ENCODE measurements around the gene WNT9A. TPM values are rescaled to one million over a fixed set of nuclear protein-coding genes. Genes with fewer than 3 reads are reported as not detected.

Gene WNT9A
- total RNA-seq, 3 donors from 2014 or later (not counting 1 experiment from before 2014, with no cell fraction given) = not detected

DNA sequence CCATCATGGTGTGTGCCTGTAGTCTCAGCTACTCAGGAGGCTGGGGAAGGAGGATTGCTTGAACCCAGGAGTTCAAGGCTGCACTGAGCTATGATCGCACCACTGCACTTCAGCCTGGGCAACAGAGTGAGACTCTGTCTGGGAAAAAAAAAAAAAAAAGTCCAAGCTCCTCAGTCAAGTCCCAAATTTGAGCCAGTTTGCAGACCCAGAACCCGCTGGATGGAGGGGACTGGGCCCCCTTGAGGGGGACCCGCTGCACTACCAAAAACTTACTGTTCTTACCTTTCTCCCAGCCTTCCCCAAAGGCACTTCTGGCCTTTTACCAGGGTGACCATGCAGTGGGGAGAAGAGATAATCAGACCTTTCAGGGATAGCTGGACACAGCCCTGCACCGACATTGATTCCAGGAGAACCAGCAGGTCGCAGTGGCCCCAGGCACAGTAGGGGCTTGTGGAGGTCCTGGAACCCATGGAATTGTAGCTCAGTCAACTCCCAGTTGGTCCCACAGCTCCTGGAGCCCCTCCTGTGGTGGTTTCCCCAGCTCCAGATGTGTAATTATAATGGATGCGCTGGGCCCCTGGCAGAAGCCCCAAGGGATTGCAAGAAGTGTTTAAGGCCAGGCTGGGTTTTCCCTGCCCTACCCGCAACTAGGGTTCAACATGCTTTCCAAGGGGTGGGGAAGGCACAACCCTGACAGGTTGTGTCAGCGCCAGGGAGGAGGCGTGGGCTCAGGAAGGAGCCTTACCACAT lies 4.1 kb upstream of the WNT9A start:
- WGBS (ENCODE audit: insufficient coverage) = 91% methylated on average over 9 of the region's 9 CpGs
- Histone ChIP-seq H3K4me1 (ENCODE audit: control insufficient read depth, insufficient read depth, low read length) (peaks cover 9% of the 10 kb centered on the region), H3K27me3 (ENCODE audit: control insufficient read depth, insufficient read depth, low read length) (peaks cover 14% of the 10 kb centered on the region), H3K4me3 (ENCODE audit: low read length) (no peak overlapping the region), H3K27ac (ENCODE audit: low read length) (no peak overlapping the region), H3K9me3 (ENCODE audit: control insufficient read depth, insufficient read depth, low read length) (no peaks in the 10 kb centered on the region), H3K36me3 (ENCODE audit: control insufficient read depth, insufficient read depth, low read length) (no peaks in the 10 kb centered on the region)
- peaks cover 0 to 7% of the 10 kb centered on the region in 2 donors for H3K4me1 Mint-ChIP-seq
- peaks cover 27 to 36% of the 10 kb centered on the region in 2 donors for H3K27me3 Mint-ChIP-seq (ENCODE audit: low read depth in 2 of 2)
- TF ChIP-seq, protein P1, sequence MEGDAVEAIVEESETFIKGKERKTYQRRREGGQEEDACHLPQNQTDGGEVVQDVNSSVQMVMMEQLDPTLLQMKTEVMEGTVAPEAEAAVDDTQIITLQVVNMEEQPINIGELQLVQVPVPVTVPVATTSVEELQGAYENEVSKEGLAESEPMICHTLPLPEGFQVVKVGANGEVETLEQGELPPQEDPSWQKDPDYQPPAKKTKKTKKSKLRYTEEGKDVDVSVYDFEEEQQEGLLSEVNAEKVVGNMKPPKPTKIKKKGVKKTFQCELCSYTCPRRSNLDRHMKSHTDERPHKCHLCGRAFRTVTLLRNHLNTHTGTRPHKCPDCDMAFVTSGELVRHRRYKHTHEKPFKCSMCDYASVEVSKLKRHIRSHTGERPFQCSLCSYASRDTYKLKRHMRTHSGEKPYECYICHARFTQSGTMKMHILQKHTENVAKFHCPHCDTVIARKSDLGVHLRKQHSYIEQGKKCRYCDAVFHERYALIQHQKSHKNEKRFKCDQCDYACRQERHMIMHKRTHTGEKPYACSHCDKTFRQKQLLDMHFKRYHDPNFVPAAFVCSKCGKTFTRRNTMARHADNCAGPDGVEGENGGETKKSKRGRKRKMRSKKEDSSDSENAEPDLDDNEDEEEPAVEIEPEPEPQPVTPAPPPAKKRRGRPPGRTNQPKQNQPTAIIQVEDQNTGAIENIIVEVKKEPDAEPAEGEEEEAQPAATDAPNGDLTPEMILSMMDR (IDR thresholded peaks at IDR 0.05) = no peak
- no peak overlapping the region for H3K4me3 Mint-ChIP-seq
- intact Hi-C loops (cut with micrococcal nuclease) = no loop called here
- DNase-seq = no peak
- no peaks in the 10 kb centered on the region for H3K36me3 Mint-ChIP-seq
- no peak for ATAC-seq
- H3K9me3 Mint-ChIP-seq = no peaks in the 10 kb centered on the region
- H3K27ac Mint-ChIP-seq = no peak overlapping the region

DNA sequence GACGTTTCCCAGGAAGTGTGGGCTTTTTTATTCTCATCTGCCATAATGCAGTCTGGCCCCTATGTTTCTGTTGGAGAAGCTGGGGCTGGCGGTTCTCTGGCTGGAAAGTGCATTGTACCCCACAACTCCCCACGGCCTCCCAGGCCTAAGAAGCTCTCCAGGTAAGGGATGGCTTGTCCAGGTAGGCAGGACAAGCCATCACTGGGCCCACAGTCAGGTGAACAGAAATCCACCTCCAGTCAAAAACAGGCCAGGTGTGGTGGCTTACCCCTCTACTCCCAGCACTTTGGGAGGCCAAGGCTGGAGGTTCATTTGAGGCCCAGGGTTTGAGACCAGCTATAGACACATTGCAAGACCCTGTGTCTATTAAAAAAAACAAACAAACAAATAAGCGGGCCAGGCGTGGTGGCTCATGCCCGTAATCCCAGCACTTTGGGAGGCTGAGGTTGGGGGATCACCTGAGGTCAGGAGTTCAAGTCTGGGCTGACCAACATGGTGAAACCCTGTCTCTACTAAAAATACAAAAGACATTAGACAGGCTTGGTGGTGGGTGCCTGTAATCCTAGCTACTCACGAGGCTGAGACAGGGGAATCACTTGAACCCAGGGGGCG lies 3.1 kb upstream of the WNT9A start:
- TF ChIP-seq, protein P1 (IDR thresholded peaks at IDR 0.05) = no peak
- no peak for ATAC-seq
- H3K4me3 Mint-ChIP-seq = no peak overlapping the region
- H3K36me3 ChIP-seq (ENCODE audit: control insufficient read depth, insufficient read depth, low read length) = no peaks in the 10 kb centered on the region
- no peaks in the 10 kb centered on the region for H3K9me3 ChIP-seq (ENCODE audit: control insufficient read depth, insufficient read depth, low read length)
- peaks cover 21% of the 10 kb centered on the region for H3K27me3 ChIP-seq (ENCODE audit: control insufficient read depth, insufficient read depth, low read length)
- peaks cover 16% of the 10 kb centered on the region for H3K4me1 ChIP-seq (ENCODE audit: control insufficient read depth, insufficient read depth, low read length)
- peaks cover 8 to 15% of the 10 kb centered on the region in 2 donors for H3K4me1 Mint-ChIP-seq
- intact Hi-C loops (cut with micrococcal nuclease) = no loop called here
- H3K36me3 Mint-ChIP-seq = no peaks in the 10 kb centered on the region
- DNase-seq = no peak
- H3K9me3 Mint-ChIP-seq = no peaks in the 10 kb centered on the region
- H3K27ac Mint-ChIP-seq = no peak overlapping the region
- peaks cover 23 to 38% of the 10 kb centered on the region in 2 donors for H3K27me3 Mint-ChIP-seq (ENCODE audit: low read depth in 2 of 2)
- 89% methylated on average over 7 of the region's 8 CpGs for WGBS (ENCODE audit: insufficient coverage)
- no peak overlapping the region for H3K27ac ChIP-seq (ENCODE audit: low read length)
- no peak overlapping the region for H3K4me3 ChIP-seq (ENCODE audit: low read length)

DNA sequence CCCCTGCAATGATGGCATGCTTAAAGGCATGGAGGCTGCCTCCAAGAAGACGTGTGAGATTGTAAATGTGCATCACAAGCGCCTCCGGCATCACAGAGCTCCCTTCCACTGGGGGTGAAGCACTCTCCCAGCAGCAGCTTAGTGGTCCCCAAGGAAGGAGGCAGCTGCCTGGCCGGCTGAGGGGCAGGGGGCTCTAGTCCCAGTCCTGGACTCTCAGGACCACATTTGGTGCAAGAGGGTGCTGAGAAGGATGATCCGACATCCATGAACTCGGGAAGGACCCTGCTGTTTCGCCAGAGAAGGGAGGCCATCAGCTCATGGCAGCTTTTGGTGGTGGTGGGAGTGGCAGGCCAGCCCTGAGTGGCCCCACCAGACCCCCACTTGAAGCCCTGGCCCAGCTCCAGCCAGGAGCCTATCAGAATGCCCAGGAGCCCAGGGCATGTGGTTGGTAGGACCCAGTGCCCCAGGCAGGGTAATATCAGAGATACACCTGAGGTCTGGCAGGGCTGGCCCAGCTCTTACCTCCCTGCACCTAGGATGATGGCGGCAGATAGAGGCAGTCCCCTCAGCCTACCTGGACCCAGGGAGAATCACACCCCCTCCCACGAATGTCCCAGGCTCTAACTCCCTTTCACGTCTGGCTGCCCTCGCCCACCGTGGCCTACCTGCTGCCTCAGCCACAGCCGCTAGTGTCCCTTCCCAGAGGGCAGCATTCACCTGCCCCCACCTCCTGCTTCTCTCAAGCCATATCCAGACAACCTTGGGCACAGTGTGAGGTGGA lies 2.4 kb upstream of the WNT9A start:
- H3K9me3 Mint-ChIP-seq = no peaks in the 10 kb centered on the region
- 92% methylated on average over 12 of the region's 13 CpGs for WGBS (ENCODE audit: insufficient coverage)
- ATAC-seq = no peak
- TF ChIP-seq, protein P1 (IDR thresholded peaks at IDR 0.05) = no peak
- H3K4me3 Mint-ChIP-seq = peak overlapping the region; percentile 31
- peaks cover 28% of the 10 kb centered on the region for H3K27me3 ChIP-seq (ENCODE audit: control insufficient read depth, insufficient read depth, low read length)
- no peaks in the 10 kb centered on the region for H3K9me3 ChIP-seq (ENCODE audit: control insufficient read depth, insufficient read depth, low read length)
- peaks cover 18 to 37% of the 10 kb centered on the region in 2 donors for H3K27me3 Mint-ChIP-seq (ENCODE audit: low read depth in 2 of 2)
- intact Hi-C loops (cut with micrococcal nuclease) = no loop called here
- peaks cover 16% of the 10 kb centered on the region for H3K4me1 ChIP-seq (ENCODE audit: control insufficient read depth, insufficient read depth, low read length)
- H3K36me3 Mint-ChIP-seq = no peaks in the 10 kb centered on the region
- no peak overlapping the region for H3K4me3 ChIP-seq (ENCODE audit: low read length)
- DNase-seq = no peak
- no peaks in the 10 kb centered on the region for H3K36me3 ChIP-seq (ENCODE audit: control insufficient read depth, insufficient read depth, low read length)
- H3K27ac ChIP-seq (ENCODE audit: low read length) = no peak overlapping the region
- peaks cover 8 to 16% of the 10 kb centered on the region in 2 donors for H3K4me1 Mint-ChIP-seq
- H3K27ac Mint-ChIP-seq = no peak overlapping the region

Data from natural killer cell (primary cell).